Measurements from ENCODE around the gene CHST13. TPM values are rescaled to one million over a fixed set of nuclear protein-coding genes. Genes with fewer than 3 reads are reported as not detected.

CHST13 gene
- total RNA-seq, 1 donor from 2014 or later, result 0.10 TPM

DNA sequence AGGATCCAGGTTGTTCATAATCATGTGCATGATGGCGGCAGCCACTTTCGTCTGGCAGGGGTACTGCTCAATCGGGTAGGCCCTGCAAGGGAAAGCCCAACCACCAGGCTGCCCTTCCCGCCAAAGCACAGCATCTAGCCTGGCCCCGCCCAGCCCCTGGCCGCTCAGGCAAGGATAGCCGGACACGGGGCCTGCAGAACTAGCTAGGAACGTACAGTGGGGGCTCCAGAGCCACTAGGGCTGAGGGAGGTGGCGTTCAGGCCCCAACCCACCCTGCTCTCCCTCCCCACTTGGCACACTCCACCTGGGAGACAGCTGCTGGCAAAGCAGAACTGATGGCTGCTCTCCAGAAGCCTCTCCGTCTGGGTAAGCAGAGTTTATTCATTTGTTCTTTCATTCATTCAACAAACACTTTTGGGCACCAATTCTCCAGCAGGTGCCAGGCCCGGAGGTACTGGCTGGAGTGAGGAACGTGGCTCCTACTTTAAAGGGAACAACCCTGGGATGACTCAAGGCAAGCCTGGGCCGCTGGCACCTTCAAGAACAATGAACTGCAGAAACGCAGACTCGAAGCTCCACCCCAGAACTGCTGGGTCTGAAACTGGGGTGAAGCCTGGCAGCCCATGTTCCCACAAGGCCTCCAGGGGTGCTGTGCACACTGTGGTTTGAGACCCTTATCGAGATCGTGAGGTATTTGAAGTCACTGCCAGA, 14.2 kb upstream of the CHST13 start:
- no peak for DNase-seq (ENCODE audit: low read depth)

- DNase-seq (ENCODE audit: low read depth), result no peak
Measured at GRCh38 chr3:126510308-126510910, 13.5 kb upstream of the CHST13 start.

DNA sequence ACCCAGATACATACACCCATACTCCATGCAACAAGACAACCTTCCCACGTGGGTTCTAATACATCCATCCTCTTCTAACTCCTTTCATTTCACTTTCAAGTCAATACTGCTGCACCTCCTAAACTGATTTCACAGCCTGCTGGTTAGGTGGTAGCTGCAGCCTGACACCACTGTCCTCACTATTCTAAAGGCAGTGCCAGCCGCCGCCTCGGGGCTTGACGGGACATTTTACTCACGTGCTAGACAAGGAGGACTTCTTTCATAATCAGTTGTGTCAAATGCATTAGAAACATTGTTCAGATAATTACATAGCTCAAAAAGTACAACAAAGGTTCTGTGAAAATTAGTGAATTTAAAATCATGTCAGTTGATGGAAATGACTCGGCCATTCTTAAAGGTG, 12.7 kb upstream of the CHST13 start:
- DNase-seq (ENCODE audit: low read depth), result no peak

DNA sequence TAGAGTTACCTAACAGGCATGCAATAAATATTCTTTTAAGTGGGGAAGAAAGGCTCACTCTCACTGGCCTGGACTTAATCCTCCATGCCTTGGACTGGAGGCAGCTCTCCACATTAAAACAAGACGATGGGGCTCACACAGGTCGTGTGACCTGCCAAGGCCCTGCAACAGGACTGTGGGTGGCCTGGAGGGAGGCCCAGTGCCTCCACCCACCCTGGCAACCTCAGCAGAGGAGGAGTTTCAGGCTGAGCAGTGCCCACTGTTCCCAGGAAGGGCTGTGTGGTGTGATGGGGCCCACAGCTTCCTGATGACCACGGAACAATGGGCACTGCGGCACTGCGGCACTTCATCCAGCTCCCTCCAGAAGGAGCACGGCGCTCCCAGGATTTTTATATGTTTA, 11.9 kb upstream of the CHST13 start:
- DNase-seq (ENCODE audit: low read depth), result no peak

- no peak for DNase-seq (ENCODE audit: low read depth)
Measured at GRCh38 chr3:126512916-126513650, 10.9 kb upstream of the CHST13 start.

- no peak for DNase-seq (ENCODE audit: low read depth)
Measured at GRCh38 chr3:126514161-126514560, 9.8 kb upstream of the CHST13 start.

DNA sequence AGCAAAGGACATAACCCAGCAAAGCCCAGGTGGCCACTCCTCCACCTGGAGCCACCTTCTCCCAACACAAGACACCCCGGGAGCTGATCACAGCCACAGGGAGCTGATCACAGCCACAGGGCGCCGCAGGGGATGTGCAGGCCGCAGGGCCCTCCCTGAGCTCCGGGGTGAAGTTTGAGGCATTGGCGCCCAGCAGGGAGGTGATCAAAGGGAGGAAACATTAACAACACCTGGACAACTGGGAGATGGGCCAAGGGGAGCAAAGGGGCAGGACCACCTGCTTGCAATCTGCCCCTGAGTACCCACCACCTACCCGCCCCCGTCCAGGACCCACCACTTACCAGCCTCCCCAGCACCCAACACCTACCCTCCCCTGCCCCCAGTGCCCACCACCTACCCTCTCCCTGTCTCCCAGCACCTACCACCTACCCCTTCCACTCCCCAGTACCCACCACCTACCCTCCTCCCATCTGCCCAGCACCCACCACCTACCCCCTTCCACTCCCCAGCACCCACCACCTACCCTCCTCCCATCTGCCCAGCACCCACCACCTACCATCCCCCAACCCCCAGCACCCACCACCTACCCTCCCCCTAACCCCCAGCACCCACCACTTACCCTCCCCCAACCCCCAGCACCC, 8.8 kb upstream of the CHST13 start:
- DNase-seq (ENCODE audit: low read depth), result no peak

DNA sequence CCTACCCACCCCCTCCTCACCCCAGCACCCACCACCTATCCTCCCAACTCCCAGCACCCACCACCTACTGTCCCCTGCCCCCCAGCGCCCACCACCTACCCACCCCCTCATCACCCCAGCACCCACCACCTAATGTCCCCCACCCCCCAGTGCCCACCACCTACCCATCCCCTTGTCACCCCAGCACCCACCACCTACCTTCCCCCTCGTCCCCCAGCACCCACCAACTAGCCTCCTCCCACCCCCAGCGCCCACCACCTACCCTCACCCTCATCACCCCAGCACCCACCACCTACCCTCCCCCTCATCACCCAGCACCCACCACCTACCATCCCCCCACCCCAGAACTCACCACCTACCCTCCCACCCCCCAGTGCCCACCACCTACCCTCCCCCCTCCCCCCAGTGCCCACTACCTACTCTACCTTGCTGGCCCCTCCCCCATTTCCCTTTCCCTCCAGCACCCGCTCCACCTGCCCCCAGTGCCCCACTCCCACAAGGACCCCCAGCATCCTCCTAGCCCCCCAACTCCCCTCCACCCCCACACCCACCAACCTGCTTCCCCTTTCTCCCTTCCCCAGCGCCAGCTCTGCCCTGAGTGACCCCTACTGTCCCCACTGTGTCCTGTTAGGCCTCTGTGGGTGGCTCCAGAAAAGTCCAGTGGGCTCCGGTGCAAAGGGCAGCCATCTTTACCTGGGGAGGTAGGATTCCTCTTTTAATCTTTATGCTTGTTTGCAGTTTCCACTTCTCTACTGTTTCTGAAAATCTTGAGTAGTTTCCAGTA, 7.6 kb upstream of the CHST13 start:
- DNase-seq (ENCODE audit: low read depth), result no peak

- DNase-seq (ENCODE audit: low read depth), result no peak
Measured at GRCh38 chr3:126516936-126517290, 7.0 kb upstream of the CHST13 start.

DNA sequence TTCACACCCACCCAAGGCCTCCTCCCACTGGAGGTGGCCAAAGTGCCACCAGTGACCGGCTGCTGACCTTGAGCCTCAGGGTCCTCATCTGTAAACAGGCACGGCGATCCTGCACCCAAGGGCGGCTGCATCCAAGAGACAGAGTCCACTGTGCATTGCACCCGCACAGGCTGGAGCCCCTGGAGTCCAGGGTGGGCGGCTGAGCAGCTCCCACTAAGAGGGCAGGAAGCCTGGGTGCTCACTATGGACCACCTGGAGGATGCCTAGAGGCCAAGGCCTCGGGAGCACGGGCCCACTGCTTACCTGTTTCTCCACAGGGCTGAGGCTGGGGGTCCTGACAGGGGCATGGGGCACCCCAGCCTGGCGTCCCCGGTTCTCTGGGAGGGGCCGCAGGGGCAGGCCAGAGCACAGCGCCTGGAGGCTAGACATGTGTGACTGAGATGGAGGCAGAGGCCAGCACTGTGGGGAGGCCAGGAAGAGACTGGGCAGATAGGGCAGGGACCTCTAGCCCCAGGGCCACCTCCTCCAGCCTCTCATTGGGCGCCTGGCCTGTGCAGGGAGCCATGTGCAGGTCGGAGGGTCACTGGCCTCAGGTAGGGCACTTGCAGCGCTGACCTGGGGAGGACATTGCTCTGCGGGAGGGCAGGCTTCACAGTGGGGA, 6.5 kb upstream of the CHST13 start, which contains the start of gene UROC1:
Gene UROC1, minus strand, starts transcription at position 483 of the 661 bp plus-strand sequence. Its CDS starts 54 bp downstream, at position 429.
- DNase-seq (ENCODE audit: low read depth), result no peak

- no peak for DNase-seq (ENCODE audit: low read depth)
Measured at GRCh38 chr3:126517986-126518778, 5.8 kb upstream of the CHST13 start.

- DNase-seq (ENCODE audit: low read depth), result no peak
Measured at GRCh38 chr3:126518779-126519177, 5.2 kb upstream of the CHST13 start.

- DNase-seq (ENCODE audit: low read depth), result no peak
Measured at GRCh38 chr3:126519506-126520455, 4.2 kb upstream of the CHST13 start.

DNA sequence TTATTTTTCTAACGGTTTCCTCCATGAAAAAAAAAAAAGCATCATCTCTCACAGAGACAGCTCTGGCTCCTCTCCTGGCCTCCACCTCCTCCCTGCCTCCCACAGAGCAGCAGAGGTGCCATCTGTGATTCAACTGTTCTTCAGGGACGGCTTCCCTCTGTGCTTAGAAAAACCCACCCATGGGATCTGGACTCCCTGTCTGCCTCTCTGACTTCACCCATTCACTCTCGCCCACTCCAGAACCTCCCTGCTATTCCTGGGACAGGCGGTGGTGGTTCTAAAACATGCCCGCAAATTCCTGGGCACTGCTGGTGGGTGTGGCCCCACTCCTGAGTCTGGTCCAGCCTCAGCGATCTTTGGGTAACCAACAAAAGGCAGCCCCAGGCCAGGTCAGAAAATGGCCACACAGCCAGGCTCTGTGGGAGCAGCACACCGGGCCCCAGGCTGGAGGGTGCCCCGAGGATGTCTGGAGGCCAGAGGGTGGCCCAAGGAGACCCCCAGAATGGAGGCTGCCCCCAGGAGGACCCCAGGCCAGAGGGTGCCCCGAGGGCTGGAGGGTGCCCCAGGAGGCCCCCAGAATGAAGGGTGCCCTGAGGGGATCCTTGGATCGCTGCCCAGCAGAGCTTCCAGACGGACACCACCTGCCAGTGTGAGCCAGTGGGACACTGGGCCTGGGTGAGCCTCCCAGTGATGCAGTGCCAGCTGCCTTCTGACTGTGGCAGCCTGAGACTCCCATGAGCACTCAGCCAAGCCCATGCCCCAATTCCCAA, 2.6 kb upstream of the CHST13 start:
- DNase-seq (ENCODE audit: low read depth), result no peak

- peak; percentile 18 for DNase-seq (ENCODE audit: low read depth)
Measured at GRCh38 chr3:126522363-126522788, 1.6 kb upstream of the CHST13 start.

DNA sequence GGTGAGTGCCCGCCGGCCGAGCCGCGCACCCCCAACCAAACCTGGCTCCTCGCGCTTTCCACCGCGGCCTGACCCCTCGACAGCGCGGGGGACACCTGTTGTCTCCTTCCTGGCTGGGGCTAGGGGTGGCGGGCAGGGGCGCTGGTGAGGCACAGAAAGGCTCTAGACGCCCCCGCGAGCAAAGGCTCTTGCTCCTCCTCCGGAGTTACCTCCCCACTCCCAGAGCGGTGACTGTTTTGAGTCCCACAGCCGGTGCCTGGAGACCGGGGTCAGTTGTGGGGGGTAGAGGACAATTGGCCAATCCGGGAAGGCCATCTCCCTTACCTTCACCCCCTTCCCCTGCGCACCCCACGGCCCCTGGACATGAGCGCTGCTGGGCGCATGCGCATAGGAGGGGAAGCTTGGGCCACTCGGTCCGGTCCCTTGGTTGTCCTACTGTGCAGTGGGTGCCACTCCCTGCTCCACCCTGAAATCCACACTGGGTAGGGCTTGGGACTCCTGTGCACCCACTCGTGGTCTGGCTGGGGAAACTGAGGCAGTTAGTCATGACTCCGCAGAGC, 554 bp downstream of the CHST13 start:
- no peak for DNase-seq (ENCODE audit: low read depth)

- no peak for DNase-seq (ENCODE audit: low read depth)
Measured at GRCh38 chr3:126525091-126525852, 1.3 kb downstream of the CHST13 start.

All from renal cortical epithelial cell (primary cell).